Tibial nerve (tissue), 3 donors: ENCODE measurements around the gene XRCC4.

Experiments
- CTCF ChIP-seq, 5 experiments: fragments of 200-600 bp in 3 of 5; fragments of 450-650 bp in 2 of 5; sonication (generic) in 3 of 5; IDR thresholded peaks; one replicate each; pipeline ENCODE4 v1.5.1; 2016 to 2019; ENCODE audit warnings: antibody characterized with exemption in 5 of 5, mild to moderate bottlenecking in 3 of 5, moderate library complexity in 2 of 5
- POLR2A ChIP-seq, 2 donors: fragments of 450-650 bp; IDR thresholded peaks; one replicate each; pipeline ENCODE4 v1.6.1; 2017; ENCODE audit warnings: antibody characterized with exemption in 2 of 2, mild to moderate bottlenecking in 2 of 2, moderate library complexity in 2 of 2

GRCh38 chr5:83095957-83096539 lies 18.7 kb downstream of the XRCC4 start:
- TF ChIP-seq POLR2A (IDR thresholded peaks at IDR 0.05), result no peak
- no peak for TF ChIP-seq CTCF (IDR thresholded peaks at IDR 0.05)
